IMR-90 (cell line): ENCODE data around the gene TKFC. TPM values are rescaled to one million over a fixed set of nuclear protein-coding genes. Genes with fewer than 3 reads are reported as not detected.

ENCODE experiments used
- ATAC-seq: fragments of 200-7000 bp; cut with Tn5 transposase; 2 replicates; pipeline ENCODE4 v1.9.1; 2020; ENCODE audit warnings: low read depth, mild to moderate bottlenecking, moderate library complexity
- BruUV-seq: library from RNA; stranded (reverse); fragments of 400-500 nt; replicated peaks from 2 replicates; lab custom pipeline; 2021; lab: Mats Ljungman, UMichigan
- CTCF ChIA-PET: fragments of 300-600 bp; formaldehyde crosslinking; extraction: SDS; loops from one replicate; lab custom pipeline; 2021; ENCODE audit warnings: antibody characterized with exemption; lab: Yijun Ruan, JAX
- POLR2A ChIA-PET: fragments of 300-600 bp; sonication (Branson Sonifier 250); formaldehyde crosslinking; loops from one replicate; lab custom pipeline; 2022; ENCODE audit warnings: antibody characterized with exemption; ENCODE audit not compliant: unreplicated experiment; lab: Charles Lee
- DNase-seq: peaks from one replicate; pipeline ENCODE4 v3.0.0; 2013
- H2AFZ ChIP-seq: replicated peaks from 2 replicates; pipeline ENCODE3; 2013; ENCODE audit warnings: low read length, mild to moderate bottlenecking; ENCODE audit not compliant: poor library complexity
- H2AK5ac ChIP-seq: 2 replicates; pipeline ENCODE4 v1.6.1; 2013; ENCODE audit warnings: low read depth, low read length, inconsistent platforms
- H2AK9ac ChIP-seq: replicated peaks from 2 replicates; pipeline ENCODE3; 2013; ENCODE audit warnings: mild to moderate bottlenecking, low read depth, low read length, moderate library complexity; ENCODE audit not compliant: poor library complexity
- H2BK120ac ChIP-seq: 2 replicates; pipeline ENCODE4 v1.6.1; 2013; ENCODE audit warnings: low read depth, low read length, inconsistent platforms
- H2BK15ac ChIP-seq: 3 replicates; pipeline ENCODE4 v1.6.1; 2013; ENCODE audit warnings: low read depth, low read length, inconsistent platforms
- H2BK20ac ChIP-seq: 2 replicates; pipeline ENCODE4 v1.6.1; 2013; ENCODE audit warnings: low read depth, mild to moderate bottlenecking, inconsistent platforms, low read length, moderate library complexity
- H2BK5ac ChIP-seq: 2 replicates; pipeline ENCODE4 v1.6.1; 2013; ENCODE audit warnings: mild to moderate bottlenecking, low read depth, low read length, inconsistent platforms; ENCODE audit not compliant: poor library complexity, severe bottlenecking
- H3K14ac ChIP-seq: replicated peaks from 2 replicates; pipeline ENCODE4 v1.6.1; 2013; ENCODE audit warnings: low read depth, low read length, inconsistent platforms
- H3K18ac ChIP-seq: 2 replicates; pipeline ENCODE4 v1.6.1; 2013; ENCODE audit warnings: low read depth, low read length, control low read depth
- H3K23ac ChIP-seq: 2 replicates; pipeline ENCODE4 v1.6.1; 2013; ENCODE audit warnings: low read depth, low read length, inconsistent platforms
- H3K27ac ChIP-seq: 2 replicates; pipeline ENCODE4 v1.5.1; 2013; ENCODE audit warnings: mild to moderate bottlenecking, control low read depth, low read length; ENCODE audit not compliant: insufficient read depth
- H3K27me3 ChIP-seq: 2 replicates; pipeline ENCODE4 v1.6.1; 2013; ENCODE audit warnings: low read length; ENCODE audit not compliant: control insufficient read depth, insufficient read depth
- H3K36me3 ChIP-seq: 2 replicates; pipeline ENCODE4 v1.6.1; 2013; ENCODE audit warnings: low read length, mixed read lengths; ENCODE audit not compliant: control insufficient read depth, insufficient read depth
- H3K4ac ChIP-seq: 2 replicates; pipeline ENCODE4 v1.6.1; 2013; ENCODE audit warnings: low read depth, low read length, inconsistent platforms
- H3K4me1 ChIP-seq: 2 replicates; pipeline ENCODE4 v1.6.1; 2013; ENCODE audit warnings: low read length, mixed read lengths; ENCODE audit not compliant: control insufficient read depth, insufficient read depth
- H3K4me2 ChIP-seq: 2 replicates; pipeline ENCODE4 v1.6.1; 2013; ENCODE audit warnings: low read depth, mild to moderate bottlenecking, control low read depth, low read length, moderate library complexity
- H3K4me3 ChIP-seq: 2 replicates; pipeline ENCODE4 v1.5.1; 2013; ENCODE audit warnings: low read depth, mild to moderate bottlenecking, control low read depth, low read length, moderate library complexity; ENCODE audit not compliant: insufficient read depth
- H3K56ac ChIP-seq: 2 replicates; pipeline ENCODE4 v1.6.1; 2013; ENCODE audit warnings: low read length, inconsistent platforms; ENCODE audit not compliant: insufficient read depth; ENCODE audit errors: extremely low read depth
- H3K79me1 ChIP-seq, 2 experiments: 2 replicates each; pipeline ENCODE4 v1.6.1; 2013; ENCODE audit warnings: low read length in 2 of 2, inconsistent platforms in 1 of 2, low read depth in 1 of 2
- H3K9ac ChIP-seq: 2 replicates; pipeline ENCODE4 v1.6.1; 2013; ENCODE audit warnings: low read depth, low read length, control low read depth
- H3K9me1 ChIP-seq: 2 replicates; pipeline ENCODE4 v1.6.1; 2013; ENCODE audit warnings: low read length, inconsistent platforms; ENCODE audit not compliant: insufficient read depth
- H3K9me3 ChIP-seq: 2 replicates; pipeline ENCODE4 v1.6.1; 2013; ENCODE audit warnings: low read length; ENCODE audit not compliant: control insufficient read depth, insufficient read depth
- H4K20me1 ChIP-seq: 2 replicates; pipeline ENCODE4 v1.6.1; 2013; ENCODE audit warnings: low read length, inconsistent platforms; ENCODE audit not compliant: insufficient read depth
- H4K5ac ChIP-seq: 2 replicates; pipeline ENCODE4 v1.6.1; 2013; ENCODE audit warnings: mild to moderate bottlenecking, low read depth, low read length, control low read depth
- H4K8ac ChIP-seq, 2 experiments: 2 replicates each; pipeline ENCODE4 v1.6.1; 2013; ENCODE audit warnings: low read depth in 2 of 2, low read length in 2 of 2, control low read depth in 1 of 2, inconsistent platforms in 1 of 2
- H4K91ac ChIP-seq: 2 replicates; pipeline ENCODE4 v1.6.1; 2013; ENCODE audit warnings: low read depth, low read length, inconsistent platforms; ENCODE audit not compliant: insufficient read depth
- BHLHE40 ChIP-seq: fragments of 150-350 bp; IDR thresholded peaks from 2 replicates; pipeline ENCODE4 v1.6.1; 2016; ENCODE audit warnings: mild to moderate bottlenecking, low read depth, low read length
- CEBPB ChIP-seq: IDR thresholded peaks from 2 replicates; pipeline ENCODE4 v1.6.1; 2012; ENCODE audit warnings: low read depth, low read length, improper control_type of control experiment
- CHD1 ChIP-seq: IDR thresholded peaks from 2 replicates; pipeline ENCODE4 v1.6.1; 2012; ENCODE audit warnings: low read depth, low read length, improper control_type of control experiment
- MXI1 ChIP-seq: IDR thresholded peaks from 2 replicates; pipeline ENCODE4 v1.6.1; 2012; ENCODE audit warnings: low read depth, mild to moderate bottlenecking, low read length, moderate library complexity, borderline replicate concordance
- NFE2L2 ChIP-seq: fragments of 150-350 bp; IDR thresholded peaks from 2 replicates; pipeline ENCODE4 v1.6.1; 2016; ENCODE audit warnings: low read depth, mild to moderate bottlenecking, low read length
- POLR2A ChIP-seq: IDR thresholded peaks from 2 replicates; pipeline ENCODE4 v1.6.1; 2012; ENCODE audit warnings: mild to moderate bottlenecking, low read depth, low read length
- RAD21 ChIP-seq: IDR thresholded peaks from 2 replicates; pipeline ENCODE4 v1.6.1; 2012; ENCODE audit warnings: low read length, improper control_type of control experiment
- RCOR1 ChIP-seq: IDR thresholded peaks from 2 replicates; pipeline ENCODE4 v1.6.1; 2012; ENCODE audit warnings: mild to moderate bottlenecking, low read length, improper control_type of control experiment; ENCODE audit not compliant: insufficient replicate concordance
- RFX5 ChIP-seq: IDR thresholded peaks from 2 replicates; pipeline ENCODE4 v1.8.0; 2012; ENCODE audit warnings: low read depth, mild to moderate bottlenecking, low read length, moderate library complexity
- SMC3 ChIP-seq: fragments of 150-350 bp; IDR thresholded peaks from 2 replicates; pipeline ENCODE4 v1.6.1; 2016; ENCODE audit warnings: low read depth, mild to moderate bottlenecking, antibody characterized with exemption, low read length, moderate library complexity
- WGBS, 2 experiments: methylation state at CpG; one replicate each; pipeline versions ENCODE4 v1.1.5 to v1.1.7; 2013; ENCODE audit warnings: missing lambda C conversion rate in 2 of 2; ENCODE audit not compliant: insufficient read length in 1 of 2; ENCODE audit errors: extremely low coverage in 2 of 2; 5-methylcytosine and 5-hydroxymethylcytosine counted together
- dilution Hi-C: fragments of 300-500 bp; cut with HindIII; formaldehyde crosslinking; loops from one replicate; pipeline ENCODE4 v1.14.3; 2018; ENCODE audit warnings: low sequenced_read_pairs; ENCODE audit not compliant: unreplicated experiment
- in situ Hi-C: fragments of 300-500 bp; cut with MboI; formaldehyde crosslinking; loops from 3 replicates; pipeline ENCODE4 v1.14.3; 2019; ENCODE audit warnings: low sequenced_read_pairs, inconsistent platforms, mixed read lengths
- intact Hi-C: fragments of 100-400 bp; cut with micrococcal nuclease; formaldehyde crosslinking; loops from 2 replicates; pipeline ENCODE4 v1.10.0; 2022
- polyA plus RNA-seq, 3 experiments: library from polyadenylated mRNA; depleted of rRNA; stranded (reverse); fragments of >200 nt; gene quantifications; 2 replicates each; pipeline ENCODE4 v1.2.3, GENCODE V29; 2012; ENCODE audit warnings: low replicate concordance in 1 of 3
- total RNA-seq: library from RNA; depleted of rRNA; stranded (reverse); fragments of >200 nt; gene quantifications from 2 replicates; pipeline ENCODE4 v1.2.3, GENCODE V29; 2012
- TF ChIP-seq, protein P1 (sequence below): conservative IDR thresholded peaks from 2 replicates; pipeline ENCODE4 v1.5.1; 2012; ENCODE audit warnings: mild to moderate bottlenecking, low read depth, low read length, improper control_type of control experiment
- TF ChIP-seq, protein P2 (sequence below): fragments of 150-350 bp; IDR thresholded peaks from 2 replicates; pipeline ENCODE4 v1.6.1; 2016; ENCODE audit warnings: low read depth, mild to moderate bottlenecking, low read length, moderate library complexity, borderline replicate concordance
- TF ChIP-seq, protein P3 (sequence below): fragments of 150-350 bp; IDR thresholded peaks from 2 replicates; pipeline ENCODE4 v1.6.1; 2017; ENCODE audit warnings: mild to moderate bottlenecking, antibody characterized with exemption, low read length, low read depth

Gene TKFC
- total and polyA plus RNA-seq, 2 of the 4 experiments (the other 2 are of a cell fraction): 10.4 to 30.8 TPM

DNA sequence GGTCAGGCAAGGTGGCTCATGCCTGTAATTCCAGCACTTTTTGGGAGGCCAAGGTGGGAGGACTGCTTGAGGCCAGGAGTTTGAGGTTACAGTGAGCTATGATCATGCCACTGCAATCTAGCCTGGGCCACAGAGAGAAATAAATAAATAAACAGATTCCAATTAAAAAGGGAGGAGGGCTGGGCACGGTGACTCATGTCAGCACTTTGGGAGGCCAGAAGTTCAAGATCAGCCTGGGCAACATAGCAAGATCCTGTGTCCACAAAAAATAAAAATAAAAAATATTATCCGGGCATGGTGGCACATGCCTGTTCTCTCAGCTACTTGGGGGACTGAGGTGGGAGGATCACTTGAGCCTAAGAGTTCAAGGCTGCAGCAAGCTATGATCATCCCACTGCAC is 21.2 kb downstream of the TKFC start:
- Histone ChIP-seq H3K4me1 (no peaks in the 10 kb centered on the region), H2AK5ac (no peak overlapping the region), H2BK20ac (no peak overlapping the region), H3K27me3 (no peaks in the 10 kb centered on the region), H3K4ac (no peak overlapping the region), H3K36me3 (peaks cover 38% of the 10 kb centered on the region), H3K23ac (no peak overlapping the region), H4K91ac (no peak overlapping the region), H2AFZ (no peak overlapping the region), H2BK5ac (no peak overlapping the region), H3K9ac (no peak overlapping the region), H2BK15ac (no peak overlapping the region), H3K9me1 (peaks cover 9% of the 10 kb centered on the region), H3K14ac (no peak overlapping the region), H3K27ac (no peak overlapping the region), H3K18ac (no peak overlapping the region), H4K20me1 (no peaks in the 10 kb centered on the region), H2AK9ac (no peak overlapping the region), H4K8ac (no peak overlapping the region), H2BK120ac (no peak overlapping the region), H3K56ac (no peak overlapping the region), H3K4me3 (no peak overlapping the region), H3K4me2 (no peak overlapping the region), H3K9me3 (no peaks in the 10 kb centered on the region), H4K5ac (no peak overlapping the region), H3K79me1 (peaks cover 8 to 12% of the 10 kb centered on the region in 2 experiments)
- dilution Hi-C loops: no loop called here
- TF ChIP-seq RFX5 (no peak), SMC3 (no peak), CEBPB (no peak), CHD1 (no peak), POLR2A (no peak), BHLHE40 (no peak), MXI1 (no peak), RCOR1 (no peak), RAD21 (no peak), NFE2L2 (no peak)
- TF ChIP-seq, protein P1, sequence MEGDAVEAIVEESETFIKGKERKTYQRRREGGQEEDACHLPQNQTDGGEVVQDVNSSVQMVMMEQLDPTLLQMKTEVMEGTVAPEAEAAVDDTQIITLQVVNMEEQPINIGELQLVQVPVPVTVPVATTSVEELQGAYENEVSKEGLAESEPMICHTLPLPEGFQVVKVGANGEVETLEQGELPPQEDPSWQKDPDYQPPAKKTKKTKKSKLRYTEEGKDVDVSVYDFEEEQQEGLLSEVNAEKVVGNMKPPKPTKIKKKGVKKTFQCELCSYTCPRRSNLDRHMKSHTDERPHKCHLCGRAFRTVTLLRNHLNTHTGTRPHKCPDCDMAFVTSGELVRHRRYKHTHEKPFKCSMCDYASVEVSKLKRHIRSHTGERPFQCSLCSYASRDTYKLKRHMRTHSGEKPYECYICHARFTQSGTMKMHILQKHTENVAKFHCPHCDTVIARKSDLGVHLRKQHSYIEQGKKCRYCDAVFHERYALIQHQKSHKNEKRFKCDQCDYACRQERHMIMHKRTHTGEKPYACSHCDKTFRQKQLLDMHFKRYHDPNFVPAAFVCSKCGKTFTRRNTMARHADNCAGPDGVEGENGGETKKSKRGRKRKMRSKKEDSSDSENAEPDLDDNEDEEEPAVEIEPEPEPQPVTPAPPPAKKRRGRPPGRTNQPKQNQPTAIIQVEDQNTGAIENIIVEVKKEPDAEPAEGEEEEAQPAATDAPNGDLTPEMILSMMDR: no peak
- TF ChIP-seq, protein P2, sequence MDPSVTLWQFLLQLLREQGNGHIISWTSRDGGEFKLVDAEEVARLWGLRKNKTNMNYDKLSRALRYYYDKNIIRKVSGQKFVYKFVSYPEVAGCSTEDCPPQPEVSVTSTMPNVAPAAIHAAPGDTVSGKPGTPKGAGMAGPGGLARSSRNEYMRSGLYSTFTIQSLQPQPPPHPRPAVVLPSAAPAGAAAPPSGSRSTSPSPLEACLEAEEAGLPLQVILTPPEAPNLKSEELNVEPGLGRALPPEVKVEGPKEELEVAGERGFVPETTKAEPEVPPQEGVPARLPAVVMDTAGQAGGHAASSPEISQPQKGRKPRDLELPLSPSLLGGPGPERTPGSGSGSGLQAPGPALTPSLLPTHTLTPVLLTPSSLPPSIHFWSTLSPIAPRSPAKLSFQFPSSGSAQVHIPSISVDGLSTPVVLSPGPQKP: no peak
- TF ChIP-seq, protein P3, sequence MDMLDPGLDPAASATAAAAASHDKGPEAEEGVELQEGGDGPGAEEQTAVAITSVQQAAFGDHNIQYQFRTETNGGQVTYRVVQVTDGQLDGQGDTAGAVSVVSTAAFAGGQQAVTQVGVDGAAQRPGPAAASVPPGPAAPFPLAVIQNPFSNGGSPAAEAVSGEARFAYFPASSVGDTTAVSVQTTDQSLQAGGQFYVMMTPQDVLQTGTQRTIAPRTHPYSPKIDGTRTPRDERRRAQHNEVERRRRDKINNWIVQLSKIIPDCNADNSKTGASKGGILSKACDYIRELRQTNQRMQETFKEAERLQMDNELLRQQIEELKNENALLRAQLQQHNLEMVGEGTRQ: no peak
- BruUV-seq: no TSS peak
- intact Hi-C loops: no loop called here
- CTCF ChIA-PET: no interaction called here
- no CpG with 5 or more reads among the region's 2 CpGs for WGBS, 2 experiments
- POLR2A ChIA-PET: no interaction called here
- DNase-seq (no peak), ATAC-seq (no peak)
- in situ Hi-C loops: no loop called here
